Ishikawa (cell line): Measurements from ENCODE around the gene RGN.

ENCODE experiments used
- CEBPB ChIP-seq: IDR thresholded peaks from 2 replicates; pipeline ENCODE4 v1.6.1; 2012
- CREB1 ChIP-seq: IDR thresholded peaks from 2 replicates; pipeline ENCODE4 v1.6.1; 2012; ENCODE audit warnings: low read depth
- EP300 ChIP-seq: IDR thresholded peaks from 2 replicates; pipeline ENCODE4 v1.6.1; 2012; ENCODE audit warnings: borderline replicate concordance
- FOXM1 ChIP-seq: IDR thresholded peaks from 2 replicates; pipeline ENCODE4 v1.6.1; 2012; ENCODE audit warnings: low read depth, borderline replicate concordance
- MAX ChIP-seq: IDR thresholded peaks from 2 replicates; pipeline ENCODE4 v1.6.1; 2012
- RAD21 ChIP-seq: IDR thresholded peaks from 2 replicates; pipeline ENCODE4 v1.6.1; 2012; ENCODE audit warnings: low read depth
- REST ChIP-seq: IDR thresholded peaks from 2 replicates; pipeline ENCODE4 v1.6.1; 2012; ENCODE audit warnings: low read depth, mild to moderate bottlenecking
- TAF1 ChIP-seq: IDR thresholded peaks from 2 replicates; pipeline ENCODE4 v1.6.1; 2012; ENCODE audit warnings: low read depth, mild to moderate bottlenecking
- TCF12 ChIP-seq: IDR thresholded peaks from 2 replicates; pipeline ENCODE4 v1.6.1; 2012; ENCODE audit warnings: low read depth
- YY1 ChIP-seq: IDR thresholded peaks from 2 replicates; pipeline ENCODE4 v1.6.1; 2012; ENCODE audit warnings: low read depth

- TF ChIP-seq EP300 (no peak), CREB1 (no peak), REST (no peak), TAF1 (no peak), MAX (no peak), YY1 (no peak), RAD21 (no peak), TCF12 (no peak), CEBPB (no peak), FOXM1 (no peak)
Observed at GRCh38 chrX:47059142-47059874, 18.9 kb upstream of the RGN start.
